ENCODE measurements around the gene DXO.

The DXO gene

DNA sequence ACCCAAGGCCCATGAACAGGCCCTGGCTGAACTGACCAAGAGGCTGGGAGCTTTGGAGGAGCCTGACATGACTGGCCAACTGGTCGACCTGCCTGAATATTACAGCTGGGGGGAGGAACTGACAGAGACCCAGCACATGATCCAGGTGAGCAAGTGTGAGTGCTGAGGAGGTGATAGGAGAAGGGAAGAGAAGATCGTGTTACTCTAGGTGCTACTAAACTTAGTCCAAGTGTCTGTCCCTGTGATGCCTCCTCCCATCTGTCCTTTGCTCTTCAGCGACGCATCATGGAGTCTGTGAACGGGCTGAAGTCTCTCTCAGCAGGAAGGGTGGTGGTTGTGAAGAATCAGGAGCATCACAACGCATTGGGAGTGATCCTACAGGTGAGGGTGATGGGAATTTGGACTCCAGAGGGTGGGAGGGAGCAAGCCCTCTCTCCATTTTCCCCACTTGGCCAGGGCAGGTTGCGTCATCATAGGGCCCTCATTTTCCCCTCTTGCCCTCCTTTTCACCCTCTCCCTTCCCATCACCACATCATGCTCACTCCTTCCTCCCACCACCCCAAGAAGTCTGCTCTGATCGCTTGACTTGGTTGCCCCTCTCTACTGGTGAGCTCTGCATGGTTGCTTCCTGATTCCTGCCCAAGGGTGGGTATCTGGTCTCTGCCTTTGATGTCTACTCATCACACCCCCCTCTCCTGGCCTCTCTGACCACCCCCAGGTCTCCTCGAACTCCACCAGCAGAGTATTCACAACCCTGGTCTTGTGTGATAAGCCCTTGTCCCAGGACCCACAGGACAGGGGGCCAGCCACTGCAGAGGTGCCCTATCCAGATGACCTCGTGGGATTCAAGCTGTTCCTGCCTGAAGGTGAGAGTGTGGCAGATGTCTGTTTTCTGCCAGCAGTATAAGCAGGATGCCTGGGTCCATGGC is 4.7 kb downstream of the DXO start:
- DNase-seq (ENCODE audit: low read depth) = no peak
- TF ChIP-seq, protein P1, sequence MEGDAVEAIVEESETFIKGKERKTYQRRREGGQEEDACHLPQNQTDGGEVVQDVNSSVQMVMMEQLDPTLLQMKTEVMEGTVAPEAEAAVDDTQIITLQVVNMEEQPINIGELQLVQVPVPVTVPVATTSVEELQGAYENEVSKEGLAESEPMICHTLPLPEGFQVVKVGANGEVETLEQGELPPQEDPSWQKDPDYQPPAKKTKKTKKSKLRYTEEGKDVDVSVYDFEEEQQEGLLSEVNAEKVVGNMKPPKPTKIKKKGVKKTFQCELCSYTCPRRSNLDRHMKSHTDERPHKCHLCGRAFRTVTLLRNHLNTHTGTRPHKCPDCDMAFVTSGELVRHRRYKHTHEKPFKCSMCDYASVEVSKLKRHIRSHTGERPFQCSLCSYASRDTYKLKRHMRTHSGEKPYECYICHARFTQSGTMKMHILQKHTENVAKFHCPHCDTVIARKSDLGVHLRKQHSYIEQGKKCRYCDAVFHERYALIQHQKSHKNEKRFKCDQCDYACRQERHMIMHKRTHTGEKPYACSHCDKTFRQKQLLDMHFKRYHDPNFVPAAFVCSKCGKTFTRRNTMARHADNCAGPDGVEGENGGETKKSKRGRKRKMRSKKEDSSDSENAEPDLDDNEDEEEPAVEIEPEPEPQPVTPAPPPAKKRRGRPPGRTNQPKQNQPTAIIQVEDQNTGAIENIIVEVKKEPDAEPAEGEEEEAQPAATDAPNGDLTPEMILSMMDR (conservative IDR thresholded peaks at IDR 0.05; ENCODE audit: control insufficient read depth, insufficient read depth, low read depth, low read length) = no peak
- no peak overlapping the region for H3K4me3 ChIP-seq (ENCODE audit: control insufficient read depth, low read depth, low read length)

DNA sequence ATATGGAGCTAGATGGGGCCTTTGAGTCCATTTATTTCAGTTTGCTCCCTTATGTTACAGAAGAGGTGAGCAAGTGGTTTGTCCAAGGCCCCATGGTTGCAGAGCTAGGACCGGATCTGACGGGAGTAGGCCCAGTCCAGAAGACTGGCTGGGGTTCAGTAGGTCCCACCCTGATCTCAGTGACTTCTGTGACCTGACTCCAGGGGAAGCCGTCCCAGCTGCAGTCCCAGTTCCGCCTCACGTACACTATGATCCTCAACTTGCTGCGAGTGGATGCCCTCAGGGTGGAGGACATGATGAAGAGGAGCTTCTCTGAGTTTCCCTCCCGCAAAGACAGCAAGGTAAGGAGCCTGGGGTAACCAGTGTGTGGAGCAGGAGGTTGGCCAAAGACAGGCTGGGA is 5.4 kb downstream of the DXO start:
- no peak for DNase-seq (ENCODE audit: low read depth)
- TF ChIP-seq, protein P1 (conservative IDR thresholded peaks at IDR 0.05; ENCODE audit: control insufficient read depth, insufficient read depth, low read depth, low read length) = no peak
- H3K4me3 ChIP-seq (ENCODE audit: control insufficient read depth, low read depth, low read length) = no peak overlapping the region

- no peak for DNase-seq (ENCODE audit: low read depth)
- H3K4me3 ChIP-seq (ENCODE audit: control insufficient read depth, low read depth, low read length) = no peak overlapping the region
- TF ChIP-seq, protein P1 (conservative IDR thresholded peaks at IDR 0.05; ENCODE audit: control insufficient read depth, insufficient read depth, low read depth, low read length) = no peak
Observed at GRCh38 chr6:31965700-31966099, 6.2 kb downstream of the DXO start.

DNA sequence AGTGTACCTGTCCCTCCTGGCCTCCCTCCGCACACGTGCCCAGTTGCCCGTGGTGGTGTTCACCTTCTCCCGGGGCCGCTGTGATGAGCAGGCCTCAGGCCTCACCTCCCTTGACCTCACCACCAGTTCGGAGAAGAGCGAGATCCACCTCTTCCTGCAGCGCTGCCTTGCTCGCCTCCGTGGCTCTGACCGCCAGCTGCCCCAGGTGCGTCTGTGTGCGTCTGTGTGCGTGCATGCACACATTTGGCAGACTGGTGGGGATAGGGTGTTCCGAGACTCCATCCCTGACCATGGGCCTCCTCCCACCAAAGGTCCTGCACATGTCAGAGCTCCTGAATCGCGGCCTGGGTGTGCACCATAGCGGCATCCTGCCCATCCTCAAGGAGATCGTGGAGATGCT is 8.0 kb downstream of the DXO start:
- H3K4me3 ChIP-seq (ENCODE audit: control insufficient read depth, low read depth, low read length) = no peak overlapping the region
- DNase-seq (ENCODE audit: low read depth) = no peak
- TF ChIP-seq, protein P1 (conservative IDR thresholded peaks at IDR 0.05; ENCODE audit: control insufficient read depth, insufficient read depth, low read depth, low read length) = no peak

- no peak overlapping the region for H3K4me3 ChIP-seq (ENCODE audit: control insufficient read depth, low read depth, low read length)
- TF ChIP-seq, protein P1 (conservative IDR thresholded peaks at IDR 0.05; ENCODE audit: control insufficient read depth, insufficient read depth, low read depth, low read length) = no peak
- no peak for DNase-seq (ENCODE audit: low read depth)
Observed at GRCh38 chr6:31961616-31962015, 10.3 kb downstream of the DXO start.

DNA sequence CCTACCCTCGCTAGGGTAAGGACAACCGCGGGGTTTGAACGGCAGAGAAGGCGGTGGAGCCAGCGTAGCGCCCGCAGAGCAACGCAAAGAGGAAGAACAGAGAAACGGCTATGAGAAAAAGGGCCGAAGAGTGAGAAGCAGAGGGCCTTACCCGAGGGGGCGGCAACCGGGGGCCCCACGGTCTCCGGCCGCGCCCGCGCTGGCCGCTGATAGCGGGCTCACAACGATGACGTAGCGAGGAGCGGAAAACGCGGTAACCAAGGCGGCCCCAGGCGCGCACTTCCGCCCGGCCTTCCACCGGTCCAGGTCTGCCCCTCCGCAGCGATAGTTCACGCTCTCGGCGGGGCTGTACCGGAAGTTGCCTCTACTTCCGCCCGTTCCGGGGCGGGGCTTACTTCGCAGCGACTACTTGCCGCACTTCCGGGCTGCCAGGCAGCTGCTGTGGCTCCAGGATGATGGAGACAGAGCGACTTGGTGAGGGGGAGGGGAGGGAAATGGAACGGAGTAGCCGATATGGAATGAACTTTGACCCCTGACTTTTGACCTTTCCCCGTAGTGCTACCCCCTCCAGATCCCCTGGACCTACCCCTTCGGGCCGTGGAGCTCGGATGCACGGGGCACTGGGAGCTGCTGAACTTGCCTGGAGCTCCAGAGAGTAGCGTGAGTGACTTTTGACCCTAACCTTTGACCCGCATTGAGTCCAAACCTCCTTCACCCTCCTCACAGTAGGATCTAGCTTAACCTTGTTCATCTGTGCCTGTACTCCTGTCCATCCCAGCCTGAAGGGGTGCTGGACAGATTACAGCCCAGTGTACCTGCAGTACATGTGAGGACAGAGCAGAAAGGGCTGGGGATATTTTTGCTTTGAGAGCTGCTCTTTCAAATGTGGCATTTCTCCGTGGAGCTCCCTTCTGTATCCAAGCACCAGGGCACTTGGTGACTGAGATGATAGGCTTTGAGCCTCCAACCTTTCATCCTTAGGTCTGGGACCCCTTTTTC is 12.9 kb downstream of the DXO start, which contains the start of the genes NELFE and SKIC2:
TSS of gene NELFE (minus strand) at position 231 of the 999 bp plus-strand sequence. CDS start 525 bp downstream, outside the sequence.
TSS of gene SKIC2 (plus strand) at position 435 of the 999 bp plus-strand sequence. CDS start at position 453, 18 bp downstream.
- peak; percentile 96 for DNase-seq (ENCODE audit: low read depth)
- H3K4me3 ChIP-seq (ENCODE audit: control insufficient read depth, low read depth, low read length) = peak within 1 kb of the TSS; percentile 96
- TF ChIP-seq, protein P1 (conservative IDR thresholded peaks at IDR 0.05; ENCODE audit: control insufficient read depth, insufficient read depth, low read depth, low read length) = no peak
